Nephron progenitor cell (in vitro differentiated cells): Measurements from ENCODE around the gene DERL3.

ENCODE experiments used
- DNase-seq: peaks from one replicate; pipeline ENCODE4 v3.0.0; 2021
- H3K27ac Mint-ChIP-seq: 2 replicates; pipeline ENCODE4 v1.8.0; 2021; ENCODE audit warnings: mild to moderate bottlenecking, moderate library complexity, mixed read lengths
- H3K27me3 Mint-ChIP-seq: 2 replicates; pipeline ENCODE4 v1.8.0; 2021; ENCODE audit warnings: mild to moderate bottlenecking, low read depth, mixed read lengths; ENCODE audit not compliant: poor library complexity
- H3K36me3 Mint-ChIP-seq: 2 replicates; pipeline ENCODE4 v1.8.0; 2021; ENCODE audit warnings: low read depth, mixed read lengths
- H3K4me1 Mint-ChIP-seq: 2 replicates; pipeline ENCODE4 v1.8.0; 2021; ENCODE audit warnings: mixed read lengths
- H3K4me3 Mint-ChIP-seq: 2 replicates; pipeline ENCODE4 v1.8.0; 2021; ENCODE audit warnings: mild to moderate bottlenecking, moderate library complexity, mixed read lengths
- H3K9me3 Mint-ChIP-seq: 2 replicates; pipeline ENCODE4 v1.8.0; 2021; ENCODE audit warnings: mild to moderate bottlenecking, moderate library complexity, mixed read lengths
- TF ChIP-seq, protein P1 (sequence below): fragments of 200-600 bp; sonication (generic); IDR thresholded peaks from 2 replicates; pipeline ENCODE4 v1.5.0; 2021; ENCODE audit warnings: antibody characterized with exemption

Gene DERL3

DNA sequence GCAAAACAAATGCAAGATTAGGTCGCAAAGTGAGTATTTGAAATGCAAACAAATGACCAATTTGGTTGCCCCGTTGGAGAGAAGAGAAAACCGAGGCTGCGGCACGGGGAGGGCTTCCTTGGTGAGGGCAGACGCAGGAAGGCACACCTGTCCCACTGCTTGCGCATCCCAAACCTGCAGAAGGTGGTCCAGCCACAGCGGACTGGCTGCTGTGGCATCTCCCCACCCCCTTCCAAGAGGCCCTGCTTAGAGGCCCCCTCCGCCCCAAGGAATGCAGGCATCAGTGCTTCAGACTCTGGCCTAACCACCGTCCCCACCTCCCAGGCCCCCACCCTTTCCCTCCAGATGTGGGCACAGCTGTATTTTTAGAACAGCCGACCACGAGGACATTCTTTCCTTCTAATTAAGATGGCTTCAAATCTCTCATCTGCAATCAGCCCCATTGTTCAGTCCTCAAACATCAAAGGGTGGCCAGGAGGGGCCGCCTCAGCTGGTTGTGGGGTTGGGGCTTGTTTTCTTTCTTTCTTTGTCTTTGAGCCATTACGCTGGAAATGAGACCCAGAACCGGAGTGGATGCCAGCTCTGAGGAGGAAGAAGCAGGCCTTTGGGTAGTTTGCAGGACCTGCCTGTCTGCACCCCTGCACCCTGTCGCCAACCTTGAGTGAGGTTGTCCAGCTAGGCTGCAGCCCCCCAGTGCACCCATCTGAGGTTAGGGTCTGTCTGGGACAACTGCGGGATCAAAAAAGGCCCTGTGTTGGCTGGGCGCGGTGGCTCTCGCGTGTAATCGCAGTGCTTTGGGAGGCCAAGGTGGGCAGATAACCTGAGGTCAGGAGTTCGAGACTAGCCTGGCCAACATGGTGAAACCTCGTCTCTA, 9.4 kb upstream of the DERL3 start:
- no peaks in the 10 kb centered on the region for H3K9me3 Mint-ChIP-seq
- H3K4me1 Mint-ChIP-seq: peaks cover 44% of the 10 kb centered on the region
- H3K27ac Mint-ChIP-seq: no peak overlapping the region
- no peak for DNase-seq
- no peaks in the 10 kb centered on the region for H3K36me3 Mint-ChIP-seq
- H3K27me3 Mint-ChIP-seq: no peaks in the 10 kb centered on the region
- TF ChIP-seq, protein P1, sequence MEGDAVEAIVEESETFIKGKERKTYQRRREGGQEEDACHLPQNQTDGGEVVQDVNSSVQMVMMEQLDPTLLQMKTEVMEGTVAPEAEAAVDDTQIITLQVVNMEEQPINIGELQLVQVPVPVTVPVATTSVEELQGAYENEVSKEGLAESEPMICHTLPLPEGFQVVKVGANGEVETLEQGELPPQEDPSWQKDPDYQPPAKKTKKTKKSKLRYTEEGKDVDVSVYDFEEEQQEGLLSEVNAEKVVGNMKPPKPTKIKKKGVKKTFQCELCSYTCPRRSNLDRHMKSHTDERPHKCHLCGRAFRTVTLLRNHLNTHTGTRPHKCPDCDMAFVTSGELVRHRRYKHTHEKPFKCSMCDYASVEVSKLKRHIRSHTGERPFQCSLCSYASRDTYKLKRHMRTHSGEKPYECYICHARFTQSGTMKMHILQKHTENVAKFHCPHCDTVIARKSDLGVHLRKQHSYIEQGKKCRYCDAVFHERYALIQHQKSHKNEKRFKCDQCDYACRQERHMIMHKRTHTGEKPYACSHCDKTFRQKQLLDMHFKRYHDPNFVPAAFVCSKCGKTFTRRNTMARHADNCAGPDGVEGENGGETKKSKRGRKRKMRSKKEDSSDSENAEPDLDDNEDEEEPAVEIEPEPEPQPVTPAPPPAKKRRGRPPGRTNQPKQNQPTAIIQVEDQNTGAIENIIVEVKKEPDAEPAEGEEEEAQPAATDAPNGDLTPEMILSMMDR: no peak
- H3K4me3 Mint-ChIP-seq: no peak overlapping the region

DNA sequence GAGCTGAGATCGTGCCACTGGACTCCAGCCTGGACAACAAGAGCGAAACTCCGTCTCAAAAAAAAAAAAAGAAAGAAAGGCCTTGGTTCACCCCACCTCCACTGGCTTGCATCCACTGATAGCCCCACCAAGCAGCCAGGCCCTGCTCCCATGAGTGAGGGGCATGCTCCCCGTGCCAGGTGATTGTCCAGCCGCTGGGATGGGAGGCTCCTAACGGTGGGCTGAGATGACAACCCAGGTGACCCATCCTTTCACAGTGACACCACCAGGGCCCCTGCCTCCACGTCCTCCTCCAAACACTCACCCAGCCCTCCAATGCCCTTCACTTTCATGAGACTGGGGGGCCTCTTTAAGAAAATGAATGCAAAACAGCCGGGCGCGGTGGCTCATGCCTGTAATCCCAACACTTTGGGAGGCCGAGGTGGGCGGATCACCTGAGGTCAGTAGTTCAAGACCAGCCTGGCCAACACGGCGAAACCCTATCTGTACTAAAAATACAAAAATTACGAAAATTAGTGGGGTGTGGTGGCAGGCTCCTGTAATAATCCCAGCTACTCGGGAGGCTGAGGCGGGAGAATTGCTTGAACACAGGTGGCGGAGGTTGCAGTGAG, 8.6 kb upstream of the DERL3 start:
- H3K9me3 Mint-ChIP-seq: no peaks in the 10 kb centered on the region
- H3K27me3 Mint-ChIP-seq: no peaks in the 10 kb centered on the region
- no peak for DNase-seq
- H3K4me1 Mint-ChIP-seq: peaks cover 51% of the 10 kb centered on the region
- no peaks in the 10 kb centered on the region for H3K36me3 Mint-ChIP-seq
- TF ChIP-seq, protein P1: no peak
- no peak overlapping the region for H3K4me3 Mint-ChIP-seq
- H3K27ac Mint-ChIP-seq: no peak overlapping the region

DNA sequence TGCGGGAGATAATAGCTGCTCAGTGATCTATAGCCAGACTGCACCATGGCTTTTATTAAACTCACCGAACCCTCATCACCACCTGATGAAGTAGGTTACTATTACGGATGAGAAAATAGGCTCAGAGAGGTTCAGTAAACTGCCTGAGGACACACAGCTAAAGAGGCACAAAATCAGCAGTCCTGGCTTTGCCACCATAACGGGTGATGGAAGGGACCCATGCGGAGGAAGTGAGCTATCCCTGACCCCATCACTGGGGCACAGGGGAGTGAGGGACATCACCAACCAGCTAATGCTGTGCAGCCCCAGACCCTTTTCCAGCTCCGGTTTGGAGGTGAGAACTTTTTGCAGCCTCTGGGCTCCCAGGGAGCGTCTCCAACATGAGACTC, 7.3 kb upstream of the DERL3 start:
- Mint-ChIP-seq H3K4me3 (no peak overlapping the region), H3K36me3 (no peaks in the 10 kb centered on the region), H3K27ac (no peak overlapping the region), H3K27me3 (no peaks in the 10 kb centered on the region), H3K4me1 (peaks cover 62% of the 10 kb centered on the region), H3K9me3 (no peaks in the 10 kb centered on the region)
- no peak for DNase-seq
- TF ChIP-seq, protein P1: no peak

DNA sequence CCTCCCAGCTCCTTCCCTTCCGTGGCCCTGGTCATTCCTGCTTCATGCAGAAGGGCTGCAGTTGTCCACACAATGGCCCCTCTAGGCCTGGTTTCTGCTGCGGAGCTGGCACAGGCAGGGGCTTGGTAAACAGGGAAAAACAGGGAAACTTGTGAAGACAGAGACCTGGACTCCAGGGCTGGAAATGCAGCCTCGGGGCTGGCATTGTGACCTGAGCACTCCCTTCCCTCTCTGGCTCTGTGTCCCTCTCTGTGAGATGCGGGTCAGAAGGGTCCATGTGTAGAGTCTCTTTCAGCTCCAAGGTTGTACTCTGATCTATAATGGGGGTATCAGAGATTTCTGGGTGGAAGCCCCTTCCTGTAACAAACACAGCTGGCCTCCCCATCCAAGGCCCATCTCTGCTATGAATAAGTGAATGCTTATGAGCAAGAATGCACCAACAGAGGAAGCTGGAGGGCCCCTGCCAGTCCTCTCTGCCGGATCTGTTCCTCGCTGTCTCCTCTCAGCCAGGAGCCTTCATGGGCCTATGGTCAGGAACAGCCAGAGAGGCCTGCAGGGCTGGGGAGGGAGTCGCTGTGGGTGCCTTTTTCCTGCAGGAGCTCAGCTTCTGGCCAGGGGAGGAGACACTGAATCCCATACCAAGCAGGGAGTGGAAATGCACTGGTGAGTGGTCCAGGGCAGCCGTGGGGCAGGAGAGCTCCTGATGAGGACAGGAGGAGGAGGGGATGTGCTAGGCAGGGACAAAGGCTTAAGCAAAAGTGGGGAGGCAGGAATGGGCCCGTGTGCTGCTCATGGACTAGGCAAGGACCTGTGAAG, 6.7 kb upstream of the DERL3 start:
- TF ChIP-seq, protein P1: no peak
- H3K27me3 Mint-ChIP-seq: peaks cover 5% of the 10 kb centered on the region
- H3K4me3 Mint-ChIP-seq: no peak overlapping the region
- H3K27ac Mint-ChIP-seq: peak overlapping the region; percentile 57
- no peaks in the 10 kb centered on the region for H3K36me3 Mint-ChIP-seq
- DNase-seq: no peak
- no peaks in the 10 kb centered on the region for H3K9me3 Mint-ChIP-seq
- peaks cover 68% of the 10 kb centered on the region for H3K4me1 Mint-ChIP-seq

DNA sequence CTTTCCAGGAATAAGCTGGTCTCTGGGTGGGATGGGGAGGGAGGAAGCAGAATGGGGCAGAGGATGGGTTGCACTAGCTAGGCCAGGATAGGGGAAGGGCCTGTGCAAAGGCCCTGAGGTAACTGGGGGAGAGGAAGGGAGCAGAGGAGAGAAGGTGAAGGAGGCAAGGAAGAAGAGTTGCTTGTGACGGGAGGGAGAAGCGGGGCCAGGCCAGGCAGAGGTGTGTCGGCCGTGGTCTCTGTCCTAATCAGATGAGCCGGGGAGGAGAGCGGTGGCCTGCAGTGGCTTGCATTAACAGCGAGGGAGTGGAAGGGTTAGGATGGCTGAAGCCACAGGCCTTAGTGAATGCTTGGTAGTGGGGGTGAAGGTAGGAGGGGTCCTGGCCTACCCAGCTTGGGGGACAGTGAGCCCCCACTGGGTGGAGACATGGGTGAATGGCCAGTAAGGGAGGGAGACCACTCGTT, 6.0 kb upstream of the DERL3 start:
- H3K4me1 Mint-ChIP-seq: peaks cover 66% of the 10 kb centered on the region
- H3K27ac Mint-ChIP-seq: peak overlapping the region; percentile 89
- DNase-seq: no peak
- H3K9me3 Mint-ChIP-seq: peaks cover 1% of the 10 kb centered on the region
- no peak overlapping the region for H3K4me3 Mint-ChIP-seq
- TF ChIP-seq, protein P1: no peak
- H3K36me3 Mint-ChIP-seq: no peaks in the 10 kb centered on the region
- H3K27me3 Mint-ChIP-seq: peaks cover 11% of the 10 kb centered on the region
